ENCODE results near the gene ZYG11A. TPM values are rescaled to one million over a fixed set of nuclear protein-coding genes. Genes with fewer than 3 reads are reported as not detected.

The ZYG11A gene
- total RNA-seq (2022; extraction: Qiagen RNA extraction; ENCODE audit: low read depth) = 2.2 to 2.9 TPM (median 2.4 TPM) in 5 replicates

GRCh38 chr1:52842643-52843310, at the start of gene ZYG11A:
Gene ZYG11A, plus strand, starts transcription at chr1:52842760. Its CDS starts 124 bp downstream, at chr1:52842884.

DNA sequence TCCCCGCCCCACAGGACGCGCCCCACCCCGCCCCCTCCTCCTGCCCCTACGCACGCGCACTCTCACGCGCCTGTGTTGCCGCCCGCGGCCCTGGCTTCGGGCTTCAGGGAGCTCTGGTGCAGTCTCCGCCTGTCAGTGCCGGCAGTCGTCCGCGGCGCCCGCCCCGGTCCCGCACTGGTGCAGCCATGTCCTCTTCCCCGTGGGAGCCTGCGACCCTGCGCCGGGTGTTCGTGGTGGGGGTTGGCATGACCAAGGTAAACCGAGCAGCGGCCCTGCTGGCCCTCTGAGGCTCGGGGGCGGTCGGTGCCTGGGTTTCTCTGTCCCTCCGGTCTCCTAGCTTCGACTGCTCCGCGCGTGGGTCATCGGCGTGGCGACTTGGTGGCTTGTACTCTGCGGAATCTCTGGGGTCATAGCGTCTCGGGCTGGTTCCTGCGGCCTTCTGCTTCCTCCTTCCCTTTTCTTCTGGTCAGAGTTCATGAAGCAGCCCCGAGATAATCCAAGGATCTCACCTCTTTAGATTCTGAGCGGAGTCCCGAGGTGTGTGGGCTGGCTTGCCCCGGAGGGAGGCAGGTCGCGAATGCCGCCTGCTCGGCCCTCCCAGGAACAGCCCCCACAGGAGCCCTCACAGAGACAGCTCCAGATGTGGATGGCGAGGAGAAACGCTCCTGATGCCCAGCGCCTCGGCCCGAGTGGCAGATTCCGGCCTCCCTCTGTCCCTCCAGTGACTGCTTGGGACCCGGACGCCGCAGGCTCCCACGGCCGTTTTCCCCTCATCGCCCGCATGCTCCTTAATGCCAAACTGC, 84.9 kb downstream of the ZYG11A start, which contains the start of gene SCP2:
Gene SCP2 (plus strand): TSS at position 65 of the 803 bp plus-strand sequence. CDS start 121 bp downstream, at position 186.

Other genes with a start within 250 kb of the ZYG11A start
- not detected in 5 replicates for gene GPX7, start 240.4 kb upstream of the ZYG11A start, total RNA-seq (2022; extraction: Qiagen RNA extraction; ENCODE audit: low read depth)
- gene SHISAL2A, start 209.6 kb upstream of the ZYG11A start, total RNA-seq (2022; extraction: Qiagen RNA extraction; ENCODE audit: low read depth) = 0.21 to 0.28 TPM (median 0.27 TPM) in 4 of 5 replicates, not detected in the other
- 17.4 to 23.8 TPM (median 21.7 TPM) in 5 replicates for gene COA7, start 144.4 kb upstream of the ZYG11A start, total RNA-seq (2022; extraction: Qiagen RNA extraction; ENCODE audit: low read depth)
- gene ZYG11B, start 116.3 kb upstream of the ZYG11A start, total RNA-seq (2022; extraction: Qiagen RNA extraction; ENCODE audit: low read depth) = 2.0 to 6.1 TPM (median 5.1 TPM) in 5 replicates
- 9.7 to 14.8 TPM (median 10.5 TPM) in 5 replicates for gene ECHDC2, start 79.0 kb downstream of the ZYG11A start, total RNA-seq (2022; extraction: Qiagen RNA extraction; ENCODE audit: low read depth)
- gene SCP2, start 84.5 kb downstream of the ZYG11A start, total RNA-seq (2022; extraction: Qiagen RNA extraction; ENCODE audit: low read depth) = 45.9 to 85.5 TPM (median 49.9 TPM) in 5 replicates
- gene PODN, start 219.5 kb downstream of the ZYG11A start, total RNA-seq (2022; extraction: Qiagen RNA extraction; ENCODE audit: low read depth) = not detected in 5 replicates

Measured in A549 treated with ZK216348 at 1 μM for 4 hours (cell line).